SIG-M5 (cell line): Measurements from ENCODE around the gene BBS4.
"Not testable (repeated sequence)": the region's sequence is repeated elsewhere in the genome, so short reads cannot be mapped to it uniquely, and the experiment has no call there.

Experiments
- DNase-seq: peaks from one replicate; lab custom pipeline; 2025; lab: John Stamatoyannopoulos, UW

Gene BBS4

GRCh38 chr15:72685925-72686794, at the start of gene BBS4, which contains the start of gene HIGD2B:
Gene BBS4, plus strand, starts transcription at chr15:72686207. Its CDS starts 21 bp downstream, at chr15:72686228.
Gene HIGD2B, minus strand, starts transcription at chr15:72686182. Its CDS starts 9,808 bp downstream, at chr15:72676374.
- no peak for DNase-seq

- DNase-seq = not testable (repeated sequence)
Measured at GRCh38 chr15:72636519-72637282, 49.3 kb upstream of the BBS4 start.

GRCh38 chr15:72639759-72640483, 46.1 kb upstream of the BBS4 start:
- not testable (repeated sequence) for DNase-seq

GRCh38 chr15:72642271-72642670, 43.7 kb upstream of the BBS4 start:
- DNase-seq = not testable (repeated sequence)

GRCh38 chr15:72648631-72649253, 37.3 kb upstream of the BBS4 start:
- DNase-seq = not testable (repeated sequence)

GRCh38 chr15:72654397-72654796, 31.6 kb upstream of the BBS4 start, which contains the start of gene GOLGA6B:
Gene GOLGA6B, plus strand, starts transcription at chr15:72654697. Its CDS starts 41 bp downstream, at chr15:72654738.
- DNase-seq = not testable (repeated sequence)

- not testable (repeated sequence) for DNase-seq
Measured at GRCh38 chr15:72656014-72656413, 30.0 kb upstream of the BBS4 start.

GRCh38 chr15:72661081-72661480, 24.9 kb upstream of the BBS4 start:
- not testable (repeated sequence) for DNase-seq

GRCh38 chr15:72663931-72664330, 22.1 kb upstream of the BBS4 start:
- DNase-seq = not testable (repeated sequence)

GRCh38 chr15:72665706-72666105, 20.3 kb upstream of the BBS4 start:
- not testable (repeated sequence) for DNase-seq

- not testable (repeated sequence) for DNase-seq
Measured at GRCh38 chr15:72669803-72670202, 16.2 kb upstream of the BBS4 start.

GRCh38 chr15:72670656-72671352, 15.2 kb upstream of the BBS4 start:
- DNase-seq = not testable (repeated sequence)

GRCh38 chr15:72671525-72671924, 14.5 kb upstream of the BBS4 start:
- no peak for DNase-seq

GRCh38 chr15:72676838-72677237, 9.2 kb upstream of the BBS4 start:
- DNase-seq = no peak

GRCh38 chr15:72680931-72681330, 5.1 kb upstream of the BBS4 start:
- DNase-seq = no peak

GRCh38 chr15:72682772-72683171, 3.2 kb upstream of the BBS4 start:
- no peak for DNase-seq

- DNase-seq = no peak
Measured at GRCh38 chr15:72685301-72685924, 594 bp upstream of the BBS4 start.

GRCh38 chr15:72688697-72689096, 2.7 kb downstream of the BBS4 start:
- DNase-seq = no peak

GRCh38 chr15:72690938-72691337, 4.9 kb downstream of the BBS4 start:
- DNase-seq = no peak

GRCh38 chr15:72698938-72699337, 12.9 kb downstream of the BBS4 start:
- no peak for DNase-seq
